GM12892 (cell line): ENCODE data around the gene EVL.
"Not testable (repeated sequence)": the region's sequence is repeated elsewhere in the genome, so short reads cannot be mapped to it uniquely, and the experiment has no call there.

ENCODE experiments used
- DNase-seq: peaks from one replicate; pipeline ENCODE4 v3.0.0; 2011; ENCODE audit not compliant: insufficient read length
- FAIRE-seq: peaks from 2 replicates; lab custom pipeline; 2011; peaks lifted over from hg19 to GRCh38; lab: Jason Lieb, UNC
- POLR2A ChIP-seq: IDR thresholded peaks from 2 replicates; pipeline ENCODE4 v1.6.1; 2011; ENCODE audit warnings: low read depth, low read length, control low read depth
- POLR2AphosphoS5 ChIP-seq: IDR thresholded peaks from 2 replicates; pipeline ENCODE4 v1.6.1; 2011; ENCODE audit warnings: low read depth, low read length, control low read depth
- TAF1 ChIP-seq: IDR thresholded peaks from 2 replicates; pipeline ENCODE4 v1.6.1; 2011; ENCODE audit warnings: low read depth, mild to moderate bottlenecking, control low read depth, low read length, borderline replicate concordance

EVL gene

GRCh38 chr14:100148837-100149731 lies 83.9 kb downstream of the EVL start:
- TF ChIP-seq POLR2A, result no peak
- no peak for TF ChIP-seq TAF1
- no peak for TF ChIP-seq POLR2AphosphoS5
- DNase-seq (no peak), FAIRE-seq (no peak)

GRCh38 chr14:100149851-100150611 lies 84.8 kb downstream of the EVL start:
- FAIRE-seq, result no peak
- DNase-seq, result no peak
- TF ChIP-seq TAF1 (no peak), POLR2A (no peak), POLR2AphosphoS5 (no peak)

DNA sequence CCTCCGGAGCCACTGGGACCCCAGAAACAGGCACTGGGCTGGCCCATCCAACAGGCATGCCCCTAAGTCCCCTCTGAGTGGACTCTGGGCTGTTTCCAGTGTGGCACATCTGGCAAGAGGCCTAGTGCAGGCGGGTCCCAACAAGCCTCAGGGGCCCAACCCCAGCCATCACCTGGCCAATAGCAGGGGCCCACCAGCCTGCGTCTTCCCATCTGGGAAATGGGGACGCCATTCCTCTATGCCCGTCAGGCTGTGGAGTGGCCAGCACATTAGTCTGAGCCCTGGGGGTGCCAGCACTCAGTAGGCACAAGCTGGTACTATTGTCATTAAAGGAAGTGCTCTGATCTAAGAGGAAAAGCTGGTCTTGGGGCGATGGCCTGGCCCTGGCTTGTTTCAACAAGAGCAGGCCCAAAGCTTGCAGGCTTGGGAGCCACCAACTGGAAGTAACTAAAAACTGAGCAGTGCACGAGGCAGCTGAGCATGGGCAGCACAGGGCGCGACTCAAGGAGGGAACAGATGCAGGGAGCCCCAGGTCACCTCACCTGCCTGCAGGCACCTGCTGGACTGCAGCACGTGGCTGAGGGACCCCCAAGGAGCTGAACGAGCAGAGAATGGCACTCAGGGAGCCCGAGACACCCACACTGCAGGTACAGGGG lies 85.8 kb downstream of the EVL start:
- DNase-seq, result no peak
- TF ChIP-seq TAF1, result no peak
- TF ChIP-seq POLR2A, result no peak
- no peak for TF ChIP-seq POLR2AphosphoS5
- no peak for FAIRE-seq

- FAIRE-seq (no peak), DNase-seq (no peak)
- TF ChIP-seq TAF1 (no peak), POLR2A (no peak), POLR2AphosphoS5 (no peak)
Measured at GRCh38 chr14:100152091-100152490, 86.9 kb downstream of the EVL start.

GRCh38 chr14:100153560-100153959 lies 88.3 kb downstream of the EVL start:
- FAIRE-seq (no peak), DNase-seq (no peak)
- TF ChIP-seq TAF1 (no peak), POLR2A (no peak), POLR2AphosphoS5 (no peak)

DNA sequence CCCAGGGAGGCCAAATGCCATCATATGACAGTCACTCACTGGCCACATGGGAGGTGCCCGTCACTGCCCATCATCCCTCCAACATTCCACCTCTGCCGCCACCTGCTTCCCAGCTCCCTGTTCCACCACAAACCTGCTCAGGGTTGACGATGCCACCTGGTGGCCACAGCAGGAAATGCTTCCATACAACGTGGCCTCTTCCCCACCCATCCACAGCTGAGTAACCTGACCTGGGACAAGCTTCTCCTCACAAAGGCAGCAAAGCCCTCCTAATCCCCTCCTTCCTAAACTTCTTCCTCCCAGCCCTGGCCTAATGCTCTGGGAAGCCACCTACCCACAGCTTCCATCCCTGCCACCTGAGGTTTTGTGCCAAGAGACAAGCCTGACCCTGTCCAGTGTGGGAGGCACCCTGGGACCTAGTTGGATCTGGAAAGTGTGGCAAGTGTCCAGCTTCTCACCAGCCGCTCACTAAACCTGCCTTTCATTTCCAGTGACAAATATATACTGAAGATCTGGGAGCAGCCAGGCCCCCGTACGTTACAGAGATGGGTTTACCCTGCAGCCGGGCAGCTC lies 89.9 kb downstream of the EVL start:
- DNase-seq (no peak), FAIRE-seq (no peak)
- no peak for TF ChIP-seq POLR2AphosphoS5
- TF ChIP-seq TAF1, result no peak
- TF ChIP-seq POLR2A, result no peak

DNA sequence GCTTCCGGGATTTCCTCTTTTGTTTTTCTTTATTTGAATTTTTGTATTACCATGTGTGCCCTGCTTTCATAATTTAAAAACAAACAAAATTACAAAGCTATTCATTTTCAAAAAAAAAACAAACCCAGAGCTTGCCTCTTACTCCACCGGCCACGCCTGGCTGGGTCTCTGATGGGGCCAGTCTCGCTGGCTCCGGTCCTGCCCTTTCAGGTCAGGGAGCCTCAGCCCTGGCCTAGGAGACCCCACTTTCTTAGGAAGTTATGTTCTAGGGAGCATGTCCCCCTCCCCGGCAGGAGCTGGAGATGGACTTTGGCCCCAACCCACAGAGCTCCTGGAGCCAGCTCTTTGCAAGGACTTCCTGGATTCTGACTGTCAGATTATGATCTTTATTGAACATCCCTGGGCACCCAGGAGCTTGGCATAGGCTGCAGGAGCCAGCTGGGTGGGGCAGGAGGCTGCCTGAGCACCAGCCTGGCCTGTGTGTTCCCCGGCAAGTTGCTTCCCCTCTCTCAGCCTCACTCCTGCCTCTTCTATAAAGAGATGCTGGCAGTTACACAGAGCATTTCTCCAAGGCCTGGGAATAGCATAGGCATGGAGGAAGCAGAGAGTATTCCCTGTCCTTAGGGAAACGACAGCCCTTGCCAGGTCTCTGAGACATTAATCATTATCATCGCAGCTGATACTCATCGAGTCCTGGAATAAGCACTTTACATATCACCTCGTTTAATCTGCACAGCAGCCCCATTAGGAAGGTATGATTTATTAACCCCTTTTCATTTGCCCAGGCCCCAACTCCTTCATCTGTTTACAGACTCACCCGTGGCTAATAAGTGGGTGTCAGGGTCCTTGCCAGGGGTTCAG lies 90.8 kb downstream of the EVL start:
- no peak for TF ChIP-seq POLR2AphosphoS5
- no peak for TF ChIP-seq POLR2A
- TF ChIP-seq TAF1, result no peak
- no peak for DNase-seq
- no peak for FAIRE-seq

DNA sequence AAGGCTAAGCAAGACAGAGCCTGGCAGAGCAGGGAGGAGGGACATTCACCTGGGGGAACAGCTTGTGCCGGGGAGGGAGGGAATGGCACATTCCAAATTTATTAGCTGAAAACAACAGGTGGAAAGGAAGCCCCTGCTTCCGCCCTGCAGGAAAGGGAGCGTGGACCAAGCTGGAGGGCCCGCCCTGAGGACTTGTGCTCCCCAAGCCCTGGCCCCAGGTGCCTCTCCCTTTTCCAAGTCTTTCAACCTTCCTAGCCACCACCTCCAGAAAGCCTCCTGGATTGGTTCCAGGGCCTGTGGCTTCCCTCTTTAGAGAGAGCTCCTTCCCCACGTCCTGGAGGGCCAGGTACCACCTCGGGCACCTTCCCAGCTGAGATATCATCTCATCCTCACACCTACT lies 91.6 kb downstream of the EVL start:
- FAIRE-seq (no peak), DNase-seq (no peak)
- TF ChIP-seq POLR2AphosphoS5 (no peak), POLR2A (no peak), TAF1 (no peak)

- not testable (repeated sequence) for FAIRE-seq
Measured at GRCh38 chr14:100157548-100158232, 92.5 kb downstream of the EVL start.

DNA sequence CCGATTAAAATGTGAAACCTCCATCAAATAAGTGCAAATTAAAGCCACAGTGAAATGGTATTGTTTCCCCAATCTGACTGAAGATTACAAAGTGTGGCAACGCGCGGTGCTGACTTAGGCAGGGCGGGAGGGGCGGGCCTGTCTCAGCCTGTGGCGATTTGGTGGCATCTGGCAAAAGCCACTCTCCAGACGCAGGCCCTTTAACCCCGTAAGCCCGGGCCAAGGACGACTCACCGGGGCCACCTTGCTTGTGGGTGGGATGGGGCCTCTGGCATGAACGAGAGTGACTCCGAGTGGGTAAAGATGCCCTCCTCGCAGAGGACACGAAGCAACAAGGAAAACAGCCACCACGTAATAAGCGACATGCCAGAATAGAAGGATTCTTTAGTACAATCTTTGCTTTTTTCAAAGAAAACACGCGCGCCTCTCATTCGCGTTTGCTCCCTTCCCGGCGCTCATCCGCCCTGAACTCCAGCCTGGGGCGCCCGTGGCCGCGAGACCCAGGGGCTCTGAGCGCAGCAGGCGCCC lies 93.4 kb downstream of the EVL start:
- FAIRE-seq (no peak), DNase-seq (no peak)
- TF ChIP-seq POLR2AphosphoS5 (no peak), POLR2A (no peak), TAF1 (no peak)

More at GRCh38 chr14:100157548-100158232, 92.5 kb downstream of the EVL start:
- DNase-seq, result not testable (repeated sequence)
